VCaP (cell line): Measurements from ENCODE around the gene TNIP3.

Source experiments
- H3K27ac ChIP-seq: fragments of 450-650 bp; 2 replicates; pipeline ENCODE4 v1.5.1; 2017
- CTCF ChIP-seq: fragments of 450-650 bp; conservative IDR thresholded peaks from 2 replicates; pipeline ENCODE4 v1.5.1; 2017; ENCODE audit warnings: mild to moderate bottlenecking, moderate library complexity

The TNIP3 gene

GRCh38 chr4:121198251-121198650 lies 34.1 kb upstream of the TNIP3 start:
- no peak overlapping the region for H3K27ac ChIP-seq
- TF ChIP-seq CTCF = no peak

- H3K27ac ChIP-seq = no peak overlapping the region
- TF ChIP-seq CTCF = no peak
Measured at GRCh38 chr4:121195649-121196048, 31.5 kb upstream of the TNIP3 start.

GRCh38 chr4:121192480-121192879 lies 28.4 kb upstream of the TNIP3 start:
- TF ChIP-seq CTCF = peak; percentile 88
- no peak overlapping the region for H3K27ac ChIP-seq

GRCh38 chr4:121192013-121192412 lies 27.9 kb upstream of the TNIP3 start:
- TF ChIP-seq CTCF = no peak
- H3K27ac ChIP-seq = no peak overlapping the region

GRCh38 chr4:121191361-121191760 lies 27.2 kb upstream of the TNIP3 start:
- TF ChIP-seq CTCF = no peak
- no peak overlapping the region for H3K27ac ChIP-seq

GRCh38 chr4:121190389-121190788 lies 26.3 kb upstream of the TNIP3 start:
- no peak overlapping the region for H3K27ac ChIP-seq
- TF ChIP-seq CTCF = no peak

GRCh38 chr4:121189326-121190215 lies 25.4 kb upstream of the TNIP3 start:
- H3K27ac ChIP-seq = no peak overlapping the region
- TF ChIP-seq CTCF = no peak
